ENCODE data around the gene SRL.

DNA sequence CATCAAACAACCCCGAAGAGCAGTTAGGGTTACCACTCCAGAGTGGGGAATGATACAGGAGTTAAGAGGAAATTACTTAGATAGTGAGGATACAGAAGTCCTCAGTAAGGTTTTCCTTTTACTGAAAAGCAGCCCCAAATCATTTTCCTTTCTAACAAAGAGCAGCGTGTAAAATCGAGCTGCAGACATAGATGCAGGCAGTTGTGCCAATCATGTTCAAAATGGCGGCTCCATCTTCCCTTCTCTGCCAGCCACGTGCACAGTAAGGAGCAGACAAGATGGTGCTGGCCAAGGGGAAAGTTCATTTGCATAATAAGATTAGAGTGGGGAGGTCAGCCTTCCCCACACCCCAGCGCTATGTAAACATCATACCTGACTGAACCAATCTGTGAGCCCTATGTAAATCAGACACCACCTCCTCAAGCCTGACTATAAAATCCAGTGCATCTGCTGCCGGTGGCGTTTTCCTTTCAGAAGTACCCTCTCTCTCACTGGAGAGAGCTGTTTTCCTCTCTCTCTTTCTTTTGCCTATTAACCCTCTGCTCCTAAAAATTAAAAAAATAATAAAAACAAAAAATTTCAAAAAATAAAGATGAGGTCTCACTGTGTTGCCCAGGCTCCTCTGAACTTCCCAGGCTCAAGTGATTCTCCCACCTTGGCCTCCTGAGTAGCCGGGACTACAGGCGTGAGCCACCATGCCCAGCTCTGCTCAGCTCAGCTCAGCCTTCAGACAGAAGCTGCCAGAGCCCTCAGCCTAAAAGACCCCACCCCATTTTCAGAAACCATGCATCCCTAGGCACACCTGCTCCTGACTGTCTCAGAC lies 2.6 kb upstream of the SRL start:
- TF ChIP-seq EZH2phosphoT487 (IDR thresholded peaks at IDR 0.05; ENCODE audit: unreplicated experiment) = no peak
- TF ChIP-seq, protein P1, sequence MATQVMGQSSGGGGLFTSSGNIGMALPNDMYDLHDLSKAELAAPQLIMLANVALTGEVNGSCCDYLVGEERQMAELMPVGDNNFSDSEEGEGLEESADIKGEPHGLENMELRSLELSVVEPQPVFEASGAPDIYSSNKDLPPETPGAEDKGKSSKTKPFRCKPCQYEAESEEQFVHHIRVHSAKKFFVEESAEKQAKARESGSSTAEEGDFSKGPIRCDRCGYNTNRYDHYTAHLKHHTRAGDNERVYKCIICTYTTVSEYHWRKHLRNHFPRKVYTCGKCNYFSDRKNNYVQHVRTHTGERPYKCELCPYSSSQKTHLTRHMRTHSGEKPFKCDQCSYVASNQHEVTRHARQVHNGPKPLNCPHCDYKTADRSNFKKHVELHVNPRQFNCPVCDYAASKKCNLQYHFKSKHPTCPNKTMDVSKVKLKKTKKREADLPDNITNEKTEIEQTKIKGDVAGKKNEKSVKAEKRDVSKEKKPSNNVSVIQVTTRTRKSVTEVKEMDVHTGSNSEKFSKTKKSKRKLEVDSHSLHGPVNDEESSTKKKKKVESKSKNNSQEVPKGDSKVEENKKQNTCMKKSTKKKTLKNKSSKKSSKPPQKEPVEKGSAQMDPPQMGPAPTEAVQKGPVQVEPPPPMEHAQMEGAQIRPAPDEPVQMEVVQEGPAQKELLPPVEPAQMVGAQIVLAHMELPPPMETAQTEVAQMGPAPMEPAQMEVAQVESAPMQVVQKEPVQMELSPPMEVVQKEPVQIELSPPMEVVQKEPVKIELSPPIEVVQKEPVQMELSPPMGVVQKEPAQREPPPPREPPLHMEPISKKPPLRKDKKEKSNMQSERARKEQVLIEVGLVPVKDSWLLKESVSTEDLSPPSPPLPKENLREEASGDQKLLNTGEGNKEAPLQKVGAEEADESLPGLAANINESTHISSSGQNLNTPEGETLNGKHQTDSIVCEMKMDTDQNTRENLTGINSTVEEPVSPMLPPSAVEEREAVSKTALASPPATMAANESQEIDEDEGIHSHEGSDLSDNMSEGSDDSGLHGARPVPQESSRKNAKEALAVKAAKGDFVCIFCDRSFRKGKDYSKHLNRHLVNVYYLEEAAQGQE (IDR thresholded peaks at IDR 0.05; ENCODE audit: unreplicated experiment) = no peak
- TF ChIP-seq STAT1 (IDR thresholded peaks at IDR 0.05; ENCODE audit: unreplicated experiment) = no peak
- TF ChIP-seq EZH2 (IDR thresholded peaks at IDR 0.05; ENCODE audit: low read depth, unreplicated experiment) = no peak
- TF ChIP-seq, protein P2, sequence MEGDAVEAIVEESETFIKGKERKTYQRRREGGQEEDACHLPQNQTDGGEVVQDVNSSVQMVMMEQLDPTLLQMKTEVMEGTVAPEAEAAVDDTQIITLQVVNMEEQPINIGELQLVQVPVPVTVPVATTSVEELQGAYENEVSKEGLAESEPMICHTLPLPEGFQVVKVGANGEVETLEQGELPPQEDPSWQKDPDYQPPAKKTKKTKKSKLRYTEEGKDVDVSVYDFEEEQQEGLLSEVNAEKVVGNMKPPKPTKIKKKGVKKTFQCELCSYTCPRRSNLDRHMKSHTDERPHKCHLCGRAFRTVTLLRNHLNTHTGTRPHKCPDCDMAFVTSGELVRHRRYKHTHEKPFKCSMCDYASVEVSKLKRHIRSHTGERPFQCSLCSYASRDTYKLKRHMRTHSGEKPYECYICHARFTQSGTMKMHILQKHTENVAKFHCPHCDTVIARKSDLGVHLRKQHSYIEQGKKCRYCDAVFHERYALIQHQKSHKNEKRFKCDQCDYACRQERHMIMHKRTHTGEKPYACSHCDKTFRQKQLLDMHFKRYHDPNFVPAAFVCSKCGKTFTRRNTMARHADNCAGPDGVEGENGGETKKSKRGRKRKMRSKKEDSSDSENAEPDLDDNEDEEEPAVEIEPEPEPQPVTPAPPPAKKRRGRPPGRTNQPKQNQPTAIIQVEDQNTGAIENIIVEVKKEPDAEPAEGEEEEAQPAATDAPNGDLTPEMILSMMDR (conservative IDR thresholded peaks at IDR 0.05; ENCODE audit: low read depth in 2 of 2) = no peak
- TF ChIP-seq JUNB (IDR thresholded peaks at IDR 0.05; ENCODE audit: unreplicated experiment) = no peak
- no peak for TF ChIP-seq NANOG (IDR thresholded peaks at IDR 0.05; ENCODE audit: borderline replicate concordance)
- TF ChIP-seq POLR2AphosphoS5 (IDR thresholded peaks at IDR 0.05; ENCODE audit: low read depth) = no peak
- no peak for TF ChIP-seq CREB1 (CRISPR knock-in tag; IDR thresholded peaks at IDR 0.05; ENCODE audit: low read depth)
- TF ChIP-seq, protein P3, sequence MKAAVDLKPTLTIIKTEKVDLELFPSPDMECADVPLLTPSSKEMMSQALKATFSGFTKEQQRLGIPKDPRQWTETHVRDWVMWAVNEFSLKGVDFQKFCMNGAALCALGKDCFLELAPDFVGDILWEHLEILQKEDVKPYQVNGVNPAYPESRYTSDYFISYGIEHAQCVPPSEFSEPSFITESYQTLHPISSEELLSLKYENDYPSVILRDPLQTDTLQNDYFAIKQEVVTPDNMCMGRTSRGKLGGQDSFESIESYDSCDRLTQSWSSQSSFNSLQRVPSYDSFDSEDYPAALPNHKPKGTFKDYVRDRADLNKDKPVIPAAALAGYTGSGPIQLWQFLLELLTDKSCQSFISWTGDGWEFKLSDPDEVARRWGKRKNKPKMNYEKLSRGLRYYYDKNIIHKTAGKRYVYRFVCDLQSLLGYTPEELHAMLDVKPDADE (IDR thresholded peaks at IDR 0.05) = no peak

Measured in GM23338 (cell line).